Measurements from ENCODE around the gene KRABD2.

The KRABD2 gene

GRCh38 chr17:8376271-8377067, at the start of gene KRABD2:
Gene KRABD2, minus strand, starts transcription at chr17:8376704.
- BruUV-seq (replicated peaks) = no TSS peak
- ATAC-seq = peak; percentile 97
- ChIA-PET CTCF (no interaction called here), POLR2A (interaction anchor here (0.6 kb wide), 1 partner anchor 26 kb away, joined by 8 read pairs; no protein-coding TSS in a partner anchor)
- DNase-seq (ENCODE audit: low read depth, low spot score) = peak; percentile 82
- H3K9me3 ChIP-seq (ENCODE audit: control insufficient read depth, insufficient read depth, low read depth, low read length) = no peaks in the 10 kb centered on the region
- H3K27me3 ChIP-seq (ENCODE audit: control insufficient read depth, insufficient read depth, low read length) = no peaks in the 10 kb centered on the region
- peaks cover 44% of the 10 kb centered on the region for H3K4me1 ChIP-seq (ENCODE audit: control insufficient read depth, insufficient read depth, low read length)
- in situ Hi-C loops (cut with HindIII; ENCODE audit: low pct_unique_long_range_greater_than_20kb, low sequenced_read_pairs) = no loop called here
- peak within 1 kb of the TSS; percentile 63 to 84 for H3K4me3 ChIP-seq (ENCODE audit: low read depth in 2 of 2, low read length in 2 of 2)
- H3K36me3 ChIP-seq (ENCODE audit: control insufficient read depth, insufficient read depth, low read length) = peaks cover 36% of the 10 kb centered on the region
- peak within 1 kb of the TSS; percentile 96 for H3K27ac ChIP-seq (ENCODE audit: low read length)
- intact Hi-C loops (cut with micrococcal nuclease; ENCODE audit: unreplicated experiment) = no loop called here
- TF ChIP-seq TCF7L2 (IDR thresholded peaks at IDR 0.05; ENCODE audit: low read depth, low read length) = no peak
- TF ChIP-seq, protein P1, sequence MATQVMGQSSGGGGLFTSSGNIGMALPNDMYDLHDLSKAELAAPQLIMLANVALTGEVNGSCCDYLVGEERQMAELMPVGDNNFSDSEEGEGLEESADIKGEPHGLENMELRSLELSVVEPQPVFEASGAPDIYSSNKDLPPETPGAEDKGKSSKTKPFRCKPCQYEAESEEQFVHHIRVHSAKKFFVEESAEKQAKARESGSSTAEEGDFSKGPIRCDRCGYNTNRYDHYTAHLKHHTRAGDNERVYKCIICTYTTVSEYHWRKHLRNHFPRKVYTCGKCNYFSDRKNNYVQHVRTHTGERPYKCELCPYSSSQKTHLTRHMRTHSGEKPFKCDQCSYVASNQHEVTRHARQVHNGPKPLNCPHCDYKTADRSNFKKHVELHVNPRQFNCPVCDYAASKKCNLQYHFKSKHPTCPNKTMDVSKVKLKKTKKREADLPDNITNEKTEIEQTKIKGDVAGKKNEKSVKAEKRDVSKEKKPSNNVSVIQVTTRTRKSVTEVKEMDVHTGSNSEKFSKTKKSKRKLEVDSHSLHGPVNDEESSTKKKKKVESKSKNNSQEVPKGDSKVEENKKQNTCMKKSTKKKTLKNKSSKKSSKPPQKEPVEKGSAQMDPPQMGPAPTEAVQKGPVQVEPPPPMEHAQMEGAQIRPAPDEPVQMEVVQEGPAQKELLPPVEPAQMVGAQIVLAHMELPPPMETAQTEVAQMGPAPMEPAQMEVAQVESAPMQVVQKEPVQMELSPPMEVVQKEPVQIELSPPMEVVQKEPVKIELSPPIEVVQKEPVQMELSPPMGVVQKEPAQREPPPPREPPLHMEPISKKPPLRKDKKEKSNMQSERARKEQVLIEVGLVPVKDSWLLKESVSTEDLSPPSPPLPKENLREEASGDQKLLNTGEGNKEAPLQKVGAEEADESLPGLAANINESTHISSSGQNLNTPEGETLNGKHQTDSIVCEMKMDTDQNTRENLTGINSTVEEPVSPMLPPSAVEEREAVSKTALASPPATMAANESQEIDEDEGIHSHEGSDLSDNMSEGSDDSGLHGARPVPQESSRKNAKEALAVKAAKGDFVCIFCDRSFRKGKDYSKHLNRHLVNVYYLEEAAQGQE (IDR thresholded peaks at IDR 0.05; ENCODE audit: insufficient read depth in 1 of 2, low read depth in 2 of 2, low read length in 1 of 2) = 0 out of 4 replicates have a peak, but pooled peaks of 1 of the 2 experiments have one; percentile 34
- TF ChIP-seq CTCF (IDR thresholded peaks at IDR 0.05) = peak; percentile 63
- TF ChIP-seq SIN3A (IDR thresholded peaks at IDR 0.05; ENCODE audit: borderline replicate concordance, insufficient read depth, low read depth, low read length) = peak; percentile 93; the same call in 1 of the 2 replicates
- peak; percentile 99 for TF ChIP-seq POLR2AphosphoS5 (IDR thresholded peaks at IDR 0.05; ENCODE audit: low read depth, low read length)

GRCh38 chr17:8421571-8421970, 45.1 kb upstream of the KRABD2 start:
- intact Hi-C loops (cut with micrococcal nuclease; ENCODE audit: unreplicated experiment) = no loop called here
- no peak for ATAC-seq

More at GRCh38 chr17:8421571-8421970, 45.1 kb upstream of the KRABD2 start:
- Histone ChIP-seq H3K27ac (ENCODE audit: low read length) (no peak overlapping the region), H3K4me1 (ENCODE audit: control insufficient read depth, insufficient read depth, low read length) (no peaks in the 10 kb centered on the region), H3K4me3 (ENCODE audit: low read depth in 2 of 2, low read length in 2 of 2) (no peak overlapping the region), H3K27me3 (ENCODE audit: control insufficient read depth, insufficient read depth, low read length) (peaks cover 2% of the 10 kb centered on the region), H3K36me3 (ENCODE audit: control insufficient read depth, insufficient read depth, low read length) (no peaks in the 10 kb centered on the region), H3K9me3 (ENCODE audit: control insufficient read depth, insufficient read depth, low read depth, low read length) (no peaks in the 10 kb centered on the region)
- no TSS peak for BruUV-seq (replicated peaks)
- TF ChIP-seq, protein P1 (IDR thresholded peaks at IDR 0.05; ENCODE audit: insufficient read depth in 1 of 2, low read depth in 2 of 2, low read length in 1 of 2) = no peak
- TF ChIP-seq POLR2AphosphoS5 (IDR thresholded peaks at IDR 0.05; ENCODE audit: low read depth, low read length) (no peak), CTCF (IDR thresholded peaks at IDR 0.05) (no peak), TCF7L2 (IDR thresholded peaks at IDR 0.05; ENCODE audit: low read depth, low read length) (no peak), SIN3A (IDR thresholded peaks at IDR 0.05; ENCODE audit: borderline replicate concordance, insufficient read depth, low read depth, low read length) (no peak)
- ChIA-PET CTCF (no interaction called here), POLR2A (no interaction called here)
- in situ Hi-C loops (cut with HindIII; ENCODE audit: low pct_unique_long_range_greater_than_20kb, low sequenced_read_pairs) = no loop called here
- no peak for DNase-seq (ENCODE audit: low read depth, low spot score)
